Skeletal muscle tissue (tissue), 4 donors: ENCODE measurements around the gene SIX5. TPM values are rescaled to one million over a fixed set of nuclear protein-coding genes. Genes with fewer than 3 reads are reported as not detected.
"Not testable (repeated sequence)": the region's sequence is repeated elsewhere in the genome, so short reads cannot be mapped to it uniquely, and the experiment has no call there.

ENCODE experiments used
- H3K27ac ChIP-seq: one replicate; pipeline ENCODE4 v1.7.0; 2013; ENCODE audit warnings: mild to moderate bottlenecking, low read depth, low read length, inconsistent platforms
- H3K27me3 ChIP-seq, 3 donors: one replicate each; pipeline ENCODE4 v1.7.0; 2013; ENCODE audit warnings: low read length in 3 of 3; ENCODE audit not compliant: control insufficient read depth in 3 of 3, insufficient read depth in 3 of 3
- H3K36me3 ChIP-seq, 3 donors: one replicate each; pipeline ENCODE4 v1.7.0; 2013; ENCODE audit warnings: low read length in 3 of 3; ENCODE audit not compliant: control insufficient read depth in 3 of 3, insufficient read depth in 3 of 3
- H3K4me1 ChIP-seq, 3 donors: one replicate each; pipeline ENCODE4 v1.7.0; 2013; ENCODE audit warnings: low read length in 3 of 3, mild to moderate bottlenecking in 3 of 3; ENCODE audit not compliant: control insufficient read depth in 3 of 3, insufficient read depth in 3 of 3
- H3K4me3 ChIP-seq, 3 donors: one replicate each; pipeline ENCODE4 v1.7.0; 2013; ENCODE audit warnings: low read length in 3 of 3
- H3K9ac ChIP-seq, 3 donors: one replicate each; pipeline ENCODE4 v1.7.0; 2013; ENCODE audit warnings: low read length in 3 of 3, mild to moderate bottlenecking in 3 of 3, moderate library complexity in 2 of 3, low read depth in 1 of 3
- H3K9me3 ChIP-seq, 3 donors: one replicate each; pipeline ENCODE4 v1.7.0; 2013; ENCODE audit warnings: low read length in 3 of 3; ENCODE audit not compliant: control insufficient read depth in 3 of 3
- total RNA-seq: library from RNA; depleted of rRNA; stranded (reverse); fragments of >200 nt; gene quantifications from one replicate; pipeline ENCODE4 v1.2.3, GENCODE V29; 2014
- donor health status: Osteomylitis.

SIX5 gene
- total RNA-seq, 1 donor from 2014 or later: 8.4 TPM

DNA sequence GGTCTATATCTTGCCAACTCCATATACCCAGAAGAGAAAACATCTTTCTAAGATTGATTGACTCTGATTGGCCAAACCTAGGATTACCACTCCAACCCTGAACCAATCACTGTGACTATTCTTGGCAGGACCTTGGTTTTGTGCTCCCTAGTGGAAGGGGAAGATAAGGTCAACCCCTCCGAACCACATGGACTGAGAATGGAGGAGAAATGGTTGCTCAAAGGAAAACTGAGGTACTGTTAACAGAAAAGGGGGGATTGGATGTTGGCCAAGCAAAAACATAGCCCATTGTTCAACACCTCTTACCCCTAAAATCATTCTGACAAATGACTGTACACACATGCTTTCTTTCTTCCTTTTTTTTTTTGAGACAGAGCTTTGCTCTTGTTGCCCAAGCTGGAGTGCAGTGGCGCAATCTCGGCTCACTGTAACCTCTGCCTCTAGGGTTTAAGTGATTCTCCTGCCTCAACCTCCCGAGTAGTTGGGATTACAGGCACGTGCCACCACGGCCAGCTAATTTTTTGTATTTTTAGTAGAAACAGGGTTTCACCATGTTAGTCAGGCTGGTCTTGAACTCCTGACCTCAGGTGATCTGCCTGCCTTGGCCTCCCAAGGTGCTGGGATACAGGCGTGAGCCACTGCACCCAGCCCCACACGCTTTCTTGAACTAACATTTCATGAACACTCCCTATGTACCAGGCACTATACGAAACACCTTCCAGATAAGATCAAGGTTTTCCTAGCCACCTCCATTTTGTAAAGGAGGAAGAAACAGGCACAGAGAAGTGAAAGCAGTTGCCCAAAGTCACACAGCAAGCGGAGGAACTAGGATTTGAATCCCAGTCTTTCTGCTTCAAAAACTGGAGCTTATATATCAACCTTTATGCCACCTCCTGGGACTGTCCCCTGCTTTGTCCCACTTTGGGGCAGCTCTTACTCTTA is 29.3 kb downstream of the SIX5 start:
- Histone ChIP-seq H3K9me3 (no peaks in the 10 kb centered on the region), H3K9ac (no peak overlapping the region), H3K27me3 (no peaks in the 10 kb centered on the region), H3K4me3 (no peak overlapping the region), H3K27ac (no peak overlapping the region), H3K4me1 (no peaks in the 10 kb centered on the region), H3K36me3 (no peaks in the 10 kb centered on the region)

DNA sequence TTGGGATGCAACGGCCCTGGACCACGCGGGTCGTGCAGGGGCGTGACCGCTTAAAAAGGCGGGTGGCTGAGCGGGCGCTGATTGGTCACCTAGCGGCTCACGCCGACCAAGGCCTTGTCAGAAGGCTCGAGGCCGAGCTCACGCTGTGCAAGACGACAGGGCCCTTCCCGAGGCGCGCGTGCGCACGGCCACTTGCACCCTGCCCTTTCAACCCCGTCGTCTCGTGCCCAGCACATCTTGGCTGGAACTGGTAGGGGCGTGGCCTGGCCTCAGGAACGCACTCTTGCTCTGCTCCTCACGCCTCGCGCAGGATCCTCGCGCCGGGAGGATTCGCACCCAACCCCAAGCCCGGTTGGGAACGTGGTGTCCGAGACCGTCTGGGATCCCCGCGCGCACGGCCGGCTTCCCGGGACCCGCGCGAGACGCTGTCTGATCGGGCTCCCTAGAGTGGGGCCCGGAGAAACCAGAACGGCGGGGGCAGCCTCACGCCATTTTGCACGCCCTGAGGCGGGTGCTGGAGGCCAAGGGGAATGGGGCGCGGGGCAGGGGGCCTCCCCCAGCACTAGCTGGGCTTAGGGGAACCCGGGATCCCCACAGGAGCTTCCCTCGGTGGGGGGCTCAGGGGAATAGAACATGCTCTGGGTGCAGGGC is 35.8 kb downstream of the SIX5 start, which contains the start of gene MEIOSIN:
TSS of gene MEIOSIN (plus strand) at position 280 of the 651 bp plus-strand sequence. CDS start 1,938 bp downstream, outside the sequence.
- no peak within 1 kb of the TSS for H3K27ac ChIP-seq
- H3K9ac ChIP-seq: no peak within 1 kb of the TSS
- no peak within 1 kb of the TSS for H3K4me3 ChIP-seq
- no peaks in the 10 kb centered on the region for H3K27me3 ChIP-seq
- H3K36me3 ChIP-seq: no peaks in the 10 kb centered on the region
- peaks cover 11 to 13% (median 13%) of the 10 kb centered on the region in 3 donors for H3K4me1 ChIP-seq
- H3K9me3 ChIP-seq: no peaks in the 10 kb centered on the region

DNA sequence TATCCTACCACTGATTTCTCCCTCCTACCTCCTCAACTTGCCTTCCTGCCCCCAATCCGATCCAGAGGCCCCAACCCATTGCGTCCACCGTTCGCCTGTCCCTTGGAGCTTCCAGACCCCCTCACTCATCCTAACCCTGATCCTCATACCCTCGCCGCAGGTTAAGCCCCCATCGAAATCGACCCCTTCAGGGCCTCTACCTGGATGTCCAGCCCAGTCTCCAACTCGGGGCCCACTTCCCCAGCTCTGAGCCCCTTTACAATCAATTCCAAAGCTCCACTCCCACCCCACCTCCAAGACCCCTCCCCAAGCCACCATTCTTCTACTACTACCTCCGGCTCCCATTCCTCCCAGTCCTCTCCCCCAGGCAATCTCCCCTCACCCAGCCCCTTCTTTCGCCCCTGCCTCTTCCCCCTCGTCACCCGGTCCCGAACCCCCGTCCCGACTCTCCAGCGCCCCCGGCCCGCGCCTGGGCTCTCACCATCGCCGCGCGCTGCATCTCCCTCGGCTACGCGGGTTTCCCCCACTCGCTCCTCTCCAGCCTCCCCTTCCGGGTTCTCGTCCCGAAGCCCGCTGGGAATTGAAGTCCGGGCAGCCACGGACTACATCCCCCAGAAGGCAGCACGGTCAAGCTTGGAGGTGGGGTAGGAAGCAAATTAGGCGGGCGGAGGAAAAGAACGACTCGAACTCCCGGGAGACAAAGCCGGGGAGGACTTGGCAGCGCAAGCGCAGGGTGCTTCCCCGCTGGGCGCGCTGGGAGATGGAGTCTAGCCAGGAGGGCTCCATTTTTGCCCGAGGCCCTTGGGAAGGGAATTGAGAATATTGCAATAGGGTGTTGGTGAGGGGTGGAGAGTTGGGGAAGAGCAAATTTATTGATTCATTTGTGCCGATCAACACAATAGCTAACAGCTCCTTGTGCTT is 38.4 kb downstream of the SIX5 start, which contains the start of gene FBXO46:
TSS of gene FBXO46 (minus strand) at position 529 of the 921 bp plus-strand sequence. CDS start 17,401 bp downstream, outside the sequence.
- H3K9me3 ChIP-seq: no peaks in the 10 kb centered on the region
- H3K4me1 ChIP-seq: peaks cover 11 to 13% (median 13%) of the 10 kb centered on the region in 3 donors
- peak within 1 kb of the TSS; percentile 82 to 93 (median 92) for H3K4me3 ChIP-seq
- H3K9ac ChIP-seq: peak within 1 kb of the TSS; percentile 84 to 89 (median 87)
- H3K36me3 ChIP-seq: no peaks in the 10 kb centered on the region
- no peaks in the 10 kb centered on the region for H3K27me3 ChIP-seq
- H3K27ac ChIP-seq: peak within 1 kb of the TSS; percentile 69

DNA sequence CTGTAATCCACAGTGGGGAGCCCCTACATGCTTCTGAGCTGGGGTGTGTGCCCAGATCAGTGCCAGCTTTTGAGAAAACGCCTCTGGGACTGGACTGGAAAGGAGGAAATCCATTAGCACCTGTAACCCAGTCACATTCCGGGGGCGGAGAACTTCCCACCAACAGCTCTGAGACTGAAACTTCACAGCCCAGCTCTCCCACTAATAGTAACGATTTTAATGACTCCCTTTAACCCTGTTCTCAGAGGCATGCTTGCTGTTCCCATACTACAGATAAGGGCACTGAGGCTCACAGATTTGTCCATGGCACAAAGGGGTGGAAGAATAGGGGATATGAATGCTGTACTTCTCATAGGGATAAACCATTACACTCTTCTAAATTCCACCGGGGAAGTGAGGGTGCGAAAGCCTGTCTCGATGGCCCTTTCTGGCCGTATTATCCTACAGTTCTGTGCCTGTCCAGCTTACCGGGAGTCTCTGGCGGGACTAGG is 39.2 kb downstream of the SIX5 start:
- no peaks in the 10 kb centered on the region for H3K36me3 ChIP-seq
- H3K27me3 ChIP-seq: no peaks in the 10 kb centered on the region
- H3K9me3 ChIP-seq: no peaks in the 10 kb centered on the region
- H3K4me3 ChIP-seq: peak overlapping the region; percentile 82 to 93 (median 92)
- peak overlapping the region; percentile 84 to 89 (median 87) for H3K9ac ChIP-seq
- H3K4me1 ChIP-seq: peaks cover 11 to 13% (median 13%) of the 10 kb centered on the region in 3 donors
- H3K27ac ChIP-seq: peak overlapping the region; percentile 69

DNA sequence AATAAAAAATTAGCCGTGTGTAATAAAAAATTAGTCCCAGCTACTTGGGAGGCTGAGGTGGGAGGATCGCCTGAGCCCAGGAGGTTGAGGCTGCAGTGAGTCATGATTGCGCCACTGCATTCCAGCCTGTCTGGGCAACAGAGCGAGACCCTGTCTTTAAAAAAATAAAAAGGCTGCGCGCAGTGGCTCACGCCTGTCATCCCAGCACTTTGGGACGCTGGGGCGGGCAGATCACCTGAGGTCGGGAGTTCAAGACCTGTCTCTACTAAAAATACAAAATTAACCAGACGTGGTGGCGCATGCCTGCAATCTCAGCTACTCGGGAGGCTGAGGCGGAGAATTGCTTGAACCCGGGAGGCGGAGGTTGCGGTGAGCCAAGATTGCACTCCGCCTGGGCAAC is 40.4 kb downstream of the SIX5 start:
- H3K27me3 ChIP-seq, H3K9me3 ChIP-seq, H3K27ac ChIP-seq, H3K36me3 ChIP-seq, H3K4me3 ChIP-seq, H3K9ac ChIP-seq: not testable (repeated sequence)
- peaks cover 11 to 13% (median 13%) of the 10 kb centered on the region in 3 donors for H3K4me1 ChIP-seq

DNA sequence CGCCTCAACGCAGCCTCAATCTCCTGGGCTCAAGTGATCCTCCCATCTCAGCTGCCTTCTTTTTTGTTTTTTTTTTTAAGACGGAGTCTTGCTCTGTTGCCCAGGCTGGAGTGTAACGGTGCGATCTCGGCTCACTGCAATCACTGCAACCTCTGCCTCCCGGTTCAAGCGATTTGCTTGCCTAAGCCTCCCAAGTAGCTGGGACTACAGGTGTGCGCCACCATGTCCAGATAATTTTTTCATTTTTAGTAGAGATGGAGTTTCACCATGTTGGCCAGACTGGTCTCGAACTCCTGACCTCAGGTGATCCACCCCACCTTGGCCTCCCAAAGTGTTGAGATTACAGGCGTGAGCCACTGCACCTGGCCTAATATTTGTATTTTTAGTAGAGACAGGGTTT is 49.0 kb downstream of the SIX5 start:
- not testable (repeated sequence) for H3K9ac ChIP-seq, H3K4me3 ChIP-seq, H3K9me3 ChIP-seq, H3K36me3 ChIP-seq, H3K27me3 ChIP-seq, H3K27ac ChIP-seq
- peaks cover 15 to 28% (median 18%) of the 10 kb centered on the region in 3 donors for H3K4me1 ChIP-seq

DNA sequence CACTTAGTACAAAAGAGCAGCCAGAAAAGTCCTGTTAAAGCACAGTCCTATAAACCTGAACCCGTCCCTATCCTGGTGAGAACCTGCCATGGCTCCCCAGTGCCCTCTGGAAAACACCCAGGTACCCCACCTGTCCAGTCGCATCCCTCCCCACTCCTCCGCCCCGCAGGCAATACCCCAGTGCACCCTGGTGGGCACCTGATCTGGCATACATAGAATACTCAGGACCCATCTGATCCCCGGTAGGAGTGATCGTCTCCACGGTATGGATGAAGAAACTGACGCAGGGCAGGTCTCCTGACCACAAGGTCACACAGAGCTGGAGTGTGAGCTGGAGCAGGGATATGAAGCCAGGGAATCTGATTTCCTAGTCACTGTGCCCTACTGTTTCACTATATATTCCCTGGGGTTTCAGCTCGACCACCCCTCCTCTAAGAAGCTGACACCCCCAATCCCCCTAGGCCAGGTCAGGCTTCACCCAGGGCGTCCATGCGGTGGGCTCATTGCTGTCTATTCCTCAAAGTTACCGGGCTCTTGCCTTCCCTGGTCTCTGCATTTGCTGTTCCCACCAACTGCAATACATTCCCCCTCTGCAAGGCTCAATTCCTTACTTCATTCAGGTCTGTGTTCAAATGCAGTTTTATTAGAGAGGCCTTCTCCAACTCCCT is 50.9 kb downstream of the SIX5 start:
- H3K4me1 ChIP-seq: peaks cover 15 to 26% (median 18%) of the 10 kb centered on the region in 3 donors
- peak overlapping the region; percentile 96 for H3K27ac ChIP-seq
- H3K4me3 ChIP-seq: peak overlapping the region; percentile 77 to 89 (median 82)
- H3K9ac ChIP-seq: peak overlapping the region; percentile 82 to 94 (median 86)
- H3K9me3 ChIP-seq: no peaks in the 10 kb centered on the region
- peaks cover 0 to 4% (median 4%) of the 10 kb centered on the region in 3 donors for H3K36me3 ChIP-seq
- H3K27me3 ChIP-seq: no peaks in the 10 kb centered on the region

DNA sequence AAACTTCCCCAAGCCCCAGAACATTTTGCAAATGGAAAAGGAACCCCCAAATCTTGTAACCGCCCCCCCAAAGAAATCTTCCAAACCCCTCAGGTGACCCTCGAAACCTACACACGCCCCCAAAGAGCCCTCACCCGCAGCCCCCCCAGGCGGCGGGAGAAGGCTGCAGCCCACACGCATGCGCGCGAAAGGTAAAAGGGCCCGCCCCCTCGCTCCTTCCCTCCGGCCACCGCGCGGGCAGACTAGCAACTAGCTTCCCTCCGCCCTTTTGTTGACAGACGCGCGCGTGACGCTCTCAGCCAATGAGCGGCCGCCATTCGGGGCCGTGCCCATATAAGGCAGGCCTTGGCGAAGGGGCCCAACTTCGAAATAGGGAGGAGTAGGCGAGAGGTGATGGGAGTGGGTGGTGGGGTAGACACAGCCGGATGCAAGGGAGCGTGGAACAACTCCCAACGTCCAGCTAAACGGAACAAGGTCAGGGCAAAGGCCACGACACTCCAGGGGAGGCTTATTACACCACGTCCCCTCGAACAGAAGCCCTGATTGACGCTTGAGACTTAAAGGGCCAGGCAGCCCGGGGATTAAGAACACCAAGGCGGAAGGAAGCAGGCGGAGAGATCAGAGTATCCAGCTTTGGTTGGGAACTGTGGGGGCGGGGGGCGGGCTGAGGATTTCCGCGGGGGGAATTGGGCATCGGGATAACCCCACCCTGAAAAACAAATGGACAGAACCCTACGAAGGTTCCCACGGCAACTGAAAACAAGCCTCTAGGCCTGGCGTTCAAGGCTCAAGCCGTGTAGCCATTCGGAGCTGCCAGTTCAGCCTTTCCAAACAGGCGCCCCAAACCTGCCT is 51.7 kb downstream of the SIX5 start:
- H3K4me3 ChIP-seq: peak overlapping the region; percentile 86 to 90 (median 89)
- H3K4me1 ChIP-seq: peaks cover 15 to 24% (median 18%) of the 10 kb centered on the region in 3 donors
- peak overlapping the region; percentile 87 to 97 (median 91) for H3K9ac ChIP-seq
- no peaks in the 10 kb centered on the region for H3K9me3 ChIP-seq
- H3K27me3 ChIP-seq: no peaks in the 10 kb centered on the region
- peak overlapping the region; percentile 96 for H3K27ac ChIP-seq
- peaks cover 0 to 6% (median 4%) of the 10 kb centered on the region in 3 donors for H3K36me3 ChIP-seq
